ENCODE measurements around the gene CRAMP1. TPM values are rescaled to one million over a fixed set of nuclear protein-coding genes. Genes with fewer than 3 reads are reported as not detected.

CRAMP1 gene
- total RNA-seq, 6 donors from 2014 or later: 16.3 to 57.6 (median 20.6) TPM

DNA sequence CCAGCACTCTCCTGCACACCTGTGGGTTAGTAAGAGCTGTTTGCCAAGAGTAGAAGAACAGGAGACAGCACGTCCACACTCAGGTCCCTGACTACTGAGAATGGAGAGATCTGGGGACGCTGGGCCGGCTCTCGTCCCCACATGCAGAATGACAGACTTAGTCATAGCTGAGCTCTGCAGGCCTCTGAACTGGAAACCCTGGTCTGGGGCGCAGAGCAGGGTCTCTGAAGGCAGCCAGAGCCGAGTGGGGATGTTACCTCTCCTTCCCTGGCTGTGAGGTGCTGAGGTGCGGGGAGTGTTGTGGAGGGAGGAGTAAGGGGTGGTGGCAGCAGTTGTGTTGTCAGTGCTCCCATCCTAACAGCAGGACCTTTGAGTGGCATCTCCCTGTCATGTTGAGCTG is 58.7 kb downstream of the CRAMP1 start:
- Histone ChIP-seq H3K9me3 (no peaks in the 10 kb centered on the region), H3K27me3 (no peaks in the 10 kb centered on the region), H3K27ac (no peak overlapping the region), H3K4me1 (no peaks in the 10 kb centered on the region), H3K4me3 (no peak overlapping the region), H3K36me3 (peaks cover 60 to 97% (median 92%) of the 10 kb centered on the region in 4 donors)
- 90 to 96% methylated on average over 2 to 7 of the region's 7 CpGs for WGBS, 2 donors
- ATAC-seq (ENCODE audit: low FRiP score in 2 of 2) (no peak), DNase-seq (no peak)
- TF ChIP-seq POLR2A (IDR thresholded peaks at IDR 0.05) (no peak), EP300 (IDR thresholded peaks at IDR 0.05) (no peak)
- TF ChIP-seq, protein P1, sequence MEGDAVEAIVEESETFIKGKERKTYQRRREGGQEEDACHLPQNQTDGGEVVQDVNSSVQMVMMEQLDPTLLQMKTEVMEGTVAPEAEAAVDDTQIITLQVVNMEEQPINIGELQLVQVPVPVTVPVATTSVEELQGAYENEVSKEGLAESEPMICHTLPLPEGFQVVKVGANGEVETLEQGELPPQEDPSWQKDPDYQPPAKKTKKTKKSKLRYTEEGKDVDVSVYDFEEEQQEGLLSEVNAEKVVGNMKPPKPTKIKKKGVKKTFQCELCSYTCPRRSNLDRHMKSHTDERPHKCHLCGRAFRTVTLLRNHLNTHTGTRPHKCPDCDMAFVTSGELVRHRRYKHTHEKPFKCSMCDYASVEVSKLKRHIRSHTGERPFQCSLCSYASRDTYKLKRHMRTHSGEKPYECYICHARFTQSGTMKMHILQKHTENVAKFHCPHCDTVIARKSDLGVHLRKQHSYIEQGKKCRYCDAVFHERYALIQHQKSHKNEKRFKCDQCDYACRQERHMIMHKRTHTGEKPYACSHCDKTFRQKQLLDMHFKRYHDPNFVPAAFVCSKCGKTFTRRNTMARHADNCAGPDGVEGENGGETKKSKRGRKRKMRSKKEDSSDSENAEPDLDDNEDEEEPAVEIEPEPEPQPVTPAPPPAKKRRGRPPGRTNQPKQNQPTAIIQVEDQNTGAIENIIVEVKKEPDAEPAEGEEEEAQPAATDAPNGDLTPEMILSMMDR (IDR thresholded peaks at IDR 0.05): no peak

DNA sequence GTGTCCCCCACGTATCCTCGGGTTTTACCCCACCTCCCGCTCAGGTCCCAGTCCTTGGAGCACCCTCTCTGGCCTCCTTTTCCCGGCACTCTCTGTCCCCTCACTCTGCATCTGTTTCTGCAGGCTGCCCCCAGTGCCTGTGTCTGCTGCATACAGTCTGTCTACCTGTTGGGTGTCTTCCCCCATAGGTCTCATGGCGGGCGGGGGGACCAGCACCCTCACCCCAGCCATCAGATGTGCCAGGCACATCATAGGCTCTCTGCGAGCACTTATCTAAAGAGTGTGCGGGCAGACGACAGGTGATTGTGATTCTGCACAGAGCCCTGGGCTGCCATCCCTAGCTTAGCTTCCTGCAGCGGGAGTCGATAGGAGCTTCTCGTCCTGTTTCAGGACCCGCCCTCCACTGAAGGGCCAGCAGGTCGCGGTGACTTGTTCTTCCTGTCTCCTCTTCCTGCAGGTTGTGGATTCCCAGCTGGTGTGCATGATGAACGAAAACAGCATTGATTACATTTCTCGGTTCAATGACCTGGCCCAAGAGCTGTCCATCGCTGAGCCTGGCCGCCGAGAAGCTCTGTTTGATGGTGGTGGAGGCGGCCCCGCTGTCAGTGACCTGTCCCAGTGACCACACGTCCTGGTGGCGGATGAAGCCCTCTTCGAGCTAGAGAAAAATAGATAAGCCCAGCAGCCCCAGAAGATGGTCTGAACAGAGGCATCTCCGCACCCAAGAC is 61.4 kb downstream of the CRAMP1 start:
- Histone ChIP-seq H3K27me3 (no peaks in the 10 kb centered on the region), H3K27ac (no peak overlapping the region), H3K9me3 (no peaks in the 10 kb centered on the region), H3K36me3 (peaks cover 35 to 69% (median 67%) of the 10 kb centered on the region in 4 donors), H3K4me1 (peaks cover 0 to 11% (median 4%) of the 10 kb centered on the region in 4 donors), H3K4me3 (no peak overlapping the region)
- WGBS, 2 donors: 92 to 95% methylated on average over 18 to 26 of the region's 26 CpGs
- no peak for DNase-seq
- TF ChIP-seq POLR2A (IDR thresholded peaks at IDR 0.05) (no peak), POLR2AphosphoS5 (IDR thresholded peaks at IDR 0.05) (no peak), EP300 (IDR thresholded peaks at IDR 0.05) (no peak)
- TF ChIP-seq, protein P1 (IDR thresholded peaks at IDR 0.05): no peak
- ATAC-seq (ENCODE audit: low FRiP score in 2 of 2): no peak

DNA sequence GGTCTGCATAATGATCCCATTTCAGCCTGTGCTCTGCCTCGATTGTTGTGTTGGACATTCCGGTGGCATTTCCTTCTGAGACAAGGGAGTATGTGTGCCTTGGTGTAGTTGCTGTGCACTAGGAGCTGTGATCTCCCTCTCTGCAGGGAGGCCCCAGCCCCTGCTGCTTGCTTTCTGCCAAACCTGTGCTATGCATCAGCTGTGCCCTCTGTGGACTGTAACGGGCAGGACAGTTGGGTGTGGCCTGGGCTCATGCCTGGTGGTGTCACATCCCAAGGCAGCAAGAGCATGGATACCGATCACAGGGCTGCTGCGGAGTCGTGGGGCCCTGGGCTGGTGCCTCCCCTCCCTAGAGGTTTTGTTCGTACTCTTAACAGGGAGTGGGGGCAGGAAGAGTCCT is 62.1 kb downstream of the CRAMP1 start:
- no peaks in the 10 kb centered on the region for H3K27me3 ChIP-seq
- peaks cover 6 to 18% (median 11%) of the 10 kb centered on the region in 4 donors for H3K4me1 ChIP-seq
- H3K27ac ChIP-seq: no peak overlapping the region
- no peaks in the 10 kb centered on the region for H3K9me3 ChIP-seq
- H3K36me3 ChIP-seq: peaks cover 28 to 62% (median 59%) of the 10 kb centered on the region in 4 donors
- DNase-seq: no peak
- no peak for ATAC-seq (ENCODE audit: low FRiP score in 2 of 2)
- H3K4me3 ChIP-seq: no peak overlapping the region
- TF ChIP-seq, protein P1 (IDR thresholded peaks at IDR 0.05): no peak
- TF ChIP-seq POLR2A (IDR thresholded peaks at IDR 0.05) (no peak), EP300 (IDR thresholded peaks at IDR 0.05) (no peak), POLR2AphosphoS5 (IDR thresholded peaks at IDR 0.05) (no peak)
- WGBS, 2 donors: 93 to 96% methylated on average over 4 to 7 of the region's 7 CpGs

DNA sequence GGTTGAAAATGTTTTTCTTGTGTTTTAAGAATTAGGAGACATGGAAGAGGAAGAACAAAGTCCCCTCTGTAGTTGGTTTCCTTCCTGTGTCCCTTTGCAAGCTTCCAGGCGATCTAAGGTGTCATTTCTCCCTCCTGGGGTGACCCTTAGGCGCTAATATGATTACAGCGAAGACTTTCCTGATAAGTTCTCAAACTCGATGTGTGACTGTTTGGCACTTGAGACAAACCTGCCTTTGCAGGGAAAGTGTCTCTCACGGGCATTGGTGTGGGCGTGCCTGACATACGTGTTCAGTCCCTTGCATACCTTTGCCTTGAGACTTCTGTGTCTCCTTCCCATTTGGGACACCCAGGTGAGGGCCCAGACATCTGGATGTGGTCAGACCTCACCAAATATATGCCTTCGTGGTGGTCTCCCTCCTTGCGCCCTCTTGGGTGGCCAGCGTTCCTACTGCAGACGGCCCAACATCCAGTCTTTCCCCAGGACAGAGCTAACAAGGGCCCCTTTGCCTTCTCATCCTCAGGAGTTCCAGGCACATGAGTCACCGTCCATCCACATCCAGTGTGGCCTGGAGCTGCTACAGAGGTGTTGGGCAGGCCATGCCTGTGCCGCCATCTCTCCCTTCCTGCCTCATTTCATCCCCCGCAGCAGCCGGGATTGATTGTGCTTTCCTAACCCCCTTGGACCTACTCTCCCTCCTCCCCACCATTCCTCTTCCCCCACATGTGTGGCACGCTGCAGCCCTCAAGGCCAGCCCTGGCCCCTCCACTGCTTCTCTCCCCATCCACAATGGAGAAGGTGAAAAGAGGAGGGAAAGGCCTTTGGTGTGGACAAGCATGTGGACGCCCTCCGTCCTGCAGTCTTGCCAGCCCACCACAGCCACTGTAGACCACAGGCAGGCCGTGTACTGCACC is 62.8 kb downstream of the CRAMP1 start:
- H3K4me1 ChIP-seq: peaks cover 7 to 25% (median 18%) of the 10 kb centered on the region in 4 donors
- H3K36me3 ChIP-seq: peaks cover 21 to 55% (median 52%) of the 10 kb centered on the region in 4 donors
- TF ChIP-seq, protein P1 (IDR thresholded peaks at IDR 0.05): no peak
- TF ChIP-seq POLR2AphosphoS5 (IDR thresholded peaks at IDR 0.05): no peak
- TF ChIP-seq EP300 (IDR thresholded peaks at IDR 0.05): no peak
- TF ChIP-seq POLR2A (IDR thresholded peaks at IDR 0.05): no peak

More for the DNA sequence above, 62.8 kb downstream of the CRAMP1 start:
- no peaks in the 10 kb centered on the region for H3K9me3 ChIP-seq
- no peak for DNase-seq
- no peaks in the 10 kb centered on the region for H3K27me3 ChIP-seq
- H3K27ac ChIP-seq: no peak overlapping the region
- ATAC-seq (ENCODE audit: low FRiP score in 2 of 2): no peak
- WGBS, 2 donors: 88 to 92% methylated on average over 19 of the region's 19 CpGs
- H3K4me3 ChIP-seq: no peak overlapping the region
